HEK293 (cell line): ENCODE results near the gene KDM4C.

Experiments used
- CTCF ChIA-PET: fragments of 350-600 bp; formaldehyde crosslinking; extraction: SDS; loops from one replicate; lab custom pipeline; 2021; ENCODE audit warnings: antibody characterized with exemption; lab: Yijun Ruan, JAX
- POLR2A ChIA-PET: fragments of 300-600 bp; formaldehyde crosslinking; extraction: SDS; loops from one replicate; lab custom pipeline; 2020; ENCODE audit warnings: antibody characterized with exemption, inconsistent platforms; lab: Yijun Ruan, JAX
- H3K27ac ChIP-seq: fragments of 200-500 bp; sonication (Bioruptor generic); 2 replicates; pipeline ENCODE4 v1.5.1; 2014; ENCODE audit warnings: low read depth, low read length, control low read depth, inconsistent platforms; ENCODE audit errors: extremely low read depth
- H3K36me3 ChIP-seq, 2 experiments: fragments of 200-500 bp in 1 of 2; sonication (Bioruptor generic) in 1 of 2; 1 replicate in 1 of 2; 2 replicates in 1 of 2; pipeline ENCODE4 v1.5.1; 2014 to 2017; ENCODE audit warnings: inconsistent platforms in 2 of 2, low read length in 2 of 2; ENCODE audit not compliant: control insufficient read depth in 2 of 2, insufficient read depth in 1 of 2
- H3K4me1 ChIP-seq: fragments of 200-500 bp; sonication (Bioruptor generic); 2 replicates; pipeline ENCODE4 v1.5.1; 2014; ENCODE audit warnings: mild to moderate bottlenecking, low read length, inconsistent platforms; ENCODE audit not compliant: control insufficient read depth, insufficient read depth
- H3K4me3 ChIP-seq: 2 replicates; pipeline ENCODE4 v1.5.1; 2011; ENCODE audit warnings: low read depth, mild to moderate bottlenecking, control low read depth, low read length, moderate library complexity
- H3K9me3 ChIP-seq: fragments of 200-500 bp; sonication (Bioruptor generic); 2 replicates; pipeline ENCODE4 v1.5.1; 2014; ENCODE audit warnings: low read depth, low read length, inconsistent platforms; ENCODE audit not compliant: control insufficient read depth, insufficient read depth
- BCL11B ChIP-seq: fragments of 450-650 bp; formaldehyde crosslinking; IDR thresholded peaks from 2 replicates; pipeline ENCODE4 v1.5.1; 2016; ENCODE audit warnings: low read depth, missing biosample characterization, missing genetic modification characterization
- KLF8 ChIP-seq: fragments of 450-650 bp; formaldehyde crosslinking; IDR thresholded peaks from 2 replicates; pipeline ENCODE4 v1.5.1; 2016; ENCODE audit warnings: missing biosample characterization, missing genetic modification characterization
- PRDM1 ChIP-seq: fragments of 450-650 bp; formaldehyde crosslinking; IDR thresholded peaks from 2 replicates; pipeline ENCODE4; 2016; ENCODE audit warnings: missing biosample characterization, missing genetic modification characterization
- PRDM4 ChIP-seq: fragments of 450-650 bp; formaldehyde crosslinking; IDR thresholded peaks from 2 replicates; pipeline ENCODE4 v1.5.1; 2017; ENCODE audit warnings: missing biosample characterization, missing genetic modification characterization
- REPIN1 ChIP-seq: fragments of 450-650 bp; formaldehyde crosslinking; IDR thresholded peaks from 2 replicates; pipeline ENCODE4 v1.5.1; 2017; ENCODE audit warnings: missing biosample characterization, missing genetic modification characterization, low read depth
- REST ChIP-seq: fragments of 450-650 bp; formaldehyde crosslinking; IDR thresholded peaks from 2 replicates; pipeline ENCODE4 v1.5.1; 2016; ENCODE audit warnings: missing biosample characterization, missing genetic modification characterization
- SP7 ChIP-seq: fragments of 450-650 bp; formaldehyde crosslinking; IDR thresholded peaks from 2 replicates; pipeline ENCODE4 v1.5.1; 2016; ENCODE audit warnings: missing biosample characterization, missing genetic modification characterization
- TCF7L2 ChIP-seq: IDR thresholded peaks from 2 replicates; pipeline ENCODE4 v1.6.1; 2011; ENCODE audit warnings: low read depth, mild to moderate bottlenecking, inconsistent platforms, low read length, moderate library complexity, borderline replicate concordance
- TRIM28 ChIP-seq: IDR thresholded peaks from 2 replicates; pipeline ENCODE4 v1.6.1; 2011; ENCODE audit warnings: low read length, control low read depth, borderline replicate concordance
- ZBTB26 ChIP-seq: fragments of 450-650 bp; formaldehyde crosslinking; optimal IDR thresholded peaks from 2 replicates; pipeline ENCODE3; 2016; ENCODE audit warnings: missing biosample characterization, mild to moderate bottlenecking, missing genetic modification characterization
- ZBTB44 ChIP-seq: fragments of 450-650 bp; IDR thresholded peaks from 2 replicates; pipeline ENCODE4 v1.5.1; 2018; ENCODE audit warnings: missing biosample characterization, mild to moderate bottlenecking, missing genetic modification characterization
- ZBTB48 ChIP-seq: fragments of 450-650 bp; formaldehyde crosslinking; IDR thresholded peaks from 2 replicates; pipeline ENCODE4 v1.5.1; 2016; ENCODE audit warnings: missing biosample characterization, missing genetic modification characterization
- ZIC2 ChIP-seq: fragments of 450-650 bp; formaldehyde crosslinking; IDR thresholded peaks from 2 replicates; pipeline ENCODE4 v1.5.1; 2016; ENCODE audit warnings: missing biosample characterization, missing genetic modification characterization
- ZNF155 ChIP-seq: fragments of 450-650 bp; formaldehyde crosslinking; IDR thresholded peaks from 2 replicates; pipeline ENCODE4 v1.5.1; 2016; ENCODE audit warnings: missing biosample characterization, missing genetic modification characterization
- ZNF184 ChIP-seq: fragments of 450-650 bp; IDR thresholded peaks from 2 replicates; pipeline ENCODE4 v1.5.1; 2018; ENCODE audit warnings: missing biosample characterization, mild to moderate bottlenecking, missing genetic modification characterization
- ZNF2 ChIP-seq: fragments of 450-650 bp; formaldehyde crosslinking; IDR thresholded peaks from 2 replicates; pipeline ENCODE4 v1.5.1; 2016; ENCODE audit warnings: missing biosample characterization, missing genetic modification characterization
- ZNF391 ChIP-seq: fragments of 450-650 bp; formaldehyde crosslinking; IDR thresholded peaks from 2 replicates; pipeline ENCODE4 v1.5.1; 2016; ENCODE audit warnings: low read depth, missing biosample characterization, missing genetic modification characterization, borderline replicate concordance
- ZNF426 ChIP-seq: fragments of 450-650 bp; formaldehyde crosslinking; IDR thresholded peaks from 2 replicates; pipeline ENCODE4 v1.5.1; 2017; ENCODE audit warnings: missing biosample characterization, missing genetic modification characterization, mild to moderate bottlenecking, inconsistent platforms, moderate library complexity
- ZNF48 ChIP-seq: fragments of 450-650 bp; formaldehyde crosslinking; IDR thresholded peaks from 2 replicates; pipeline ENCODE4 v1.5.1; 2016; ENCODE audit warnings: missing biosample characterization, missing genetic modification characterization
- ZNF548 ChIP-seq: fragments of 450-650 bp; formaldehyde crosslinking; IDR thresholded peaks from 2 replicates; pipeline ENCODE4 v1.5.1; 2016; ENCODE audit warnings: missing biosample characterization, missing genetic modification characterization
- ZNF626 ChIP-seq: fragments of 450-650 bp; sonication (Bioruptor Pico); formaldehyde crosslinking; IDR thresholded peaks from 2 replicates; pipeline ENCODE4 v1.5.1; 2018; ENCODE audit warnings: missing biosample characterization, missing genetic modification characterization, inconsistent platforms
- ZNF639 ChIP-seq: fragments of 450-650 bp; formaldehyde crosslinking; IDR thresholded peaks from 2 replicates; pipeline ENCODE4 v1.5.1; 2016; ENCODE audit warnings: missing biosample characterization, missing genetic modification characterization
- ZNF785 ChIP-seq: fragments of 450-650 bp; formaldehyde crosslinking; IDR thresholded peaks from 2 replicates; pipeline ENCODE4 v1.5.1; 2016; ENCODE audit warnings: missing biosample characterization, missing genetic modification characterization
- ZSCAN4 ChIP-seq: fragments of 450-650 bp; formaldehyde crosslinking; IDR thresholded peaks from 2 replicates; pipeline ENCODE4 v1.5.1; 2017; ENCODE audit warnings: missing biosample characterization, missing genetic modification characterization

Gene KDM4C

GRCh38 chr9:7176561-7176960 is 418.8 kb downstream of the KDM4C start (continued):
- TF ChIP-seq ZNF184 (tag by site-specific recombination) (no peak), ZNF48 (tag by site-specific recombination) (no peak), ZIC2 (tag by site-specific recombination) (no peak), ZSCAN4 (tag by site-specific recombination) (no peak), ZNF639 (tag by site-specific recombination) (no peak)

- Histone ChIP-seq H3K9me3 (no peaks in the 10 kb centered on the region), H3K27ac (no peak overlapping the region), H3K36me3 (no peaks in the 10 kb centered on the region), H3K4me3 (no peak overlapping the region), H3K4me1 (no peaks in the 10 kb centered on the region)
- ChIA-PET POLR2A (no interaction called here), CTCF (interaction anchor here (0.7 to 1.7 kb wide), 2 partner anchors 8 to 71 kb away, joined by 3 to 4 read pairs; no protein-coding TSS in a partner anchor)
- TF ChIP-seq SP7 (tag by site-specific recombination): no peak
- TF ChIP-seq ZNF155 (tag by site-specific recombination): no peak
- no peak for TF ChIP-seq TCF7L2
- no peak for TF ChIP-seq ZBTB44
- TF ChIP-seq ZNF391 (tag by site-specific recombination): no peak
- no peak for TF ChIP-seq ZNF626 (tag by site-specific recombination)
- TF ChIP-seq ZNF48 (tag by site-specific recombination): no peak
- TF ChIP-seq ZNF785 (tag by site-specific recombination): no peak
- TF ChIP-seq ZNF2 (tag by site-specific recombination): no peak
Measured at GRCh38 chr9:7177383-7177782, 419.6 kb downstream of the KDM4C start.

GRCh38 chr9:7178729-7179128 is 421.0 kb downstream of the KDM4C start:
- CTCF ChIA-PET: no interaction called here
- TF ChIP-seq ZNF426 (no peak), PRDM4 (tag by site-specific recombination) (no peak), ZNF548 (tag by site-specific recombination) (no peak), ZBTB48 (tag by site-specific recombination) (no peak), BCL11B (tag by site-specific recombination) (no peak), KLF8 (tag by site-specific recombination) (no peak), REPIN1 (tag by site-specific recombination) (no peak), REST (tag by site-specific recombination) (no peak), PRDM1 (tag by site-specific recombination) (no peak), TRIM28 (no peak), ZBTB26 (tag by site-specific recombination) (no peak)

More at GRCh38 chr9:7178729-7179128, 421.0 kb downstream of the KDM4C start:
- Histone ChIP-seq H3K9me3 (no peaks in the 10 kb centered on the region), H3K36me3 (no peaks in the 10 kb centered on the region), H3K4me3 (no peak overlapping the region), H3K27ac (no peak overlapping the region), H3K4me1 (no peaks in the 10 kb centered on the region)
- POLR2A ChIA-PET: no interaction called here
